ENCODE data around the gene CEP72.
"Not testable (repeated sequence)": the region's sequence is repeated elsewhere in the genome, so short reads cannot be mapped to it uniquely, and the experiment has no call there.

GRCh38 chr5:605090-605489, 7.0 kb upstream of the CEP72 start:
- not testable (repeated sequence) for TF ChIP-seq POLR2A (IDR thresholded peaks at IDR 0.05; ENCODE audit: low read depth, low read length); SREBF2 (IDR thresholded peaks at IDR 0.05; ENCODE audit: low read length); POLR2AphosphoS5 (IDR thresholded peaks at IDR 0.05; ENCODE audit: low read length); HDGF (IDR thresholded peaks at IDR 0.05); NR2C1 (IDR thresholded peaks at IDR 0.05); MAX (IDR thresholded peaks at IDR 0.05; ENCODE audit: low read depth, low read length); ATF2 (IDR thresholded peaks at IDR 0.05; ENCODE audit: low read length); PRDM15 (CRISPR knock-in tag; IDR thresholded peaks at IDR 0.05); CHD4 (IDR thresholded peaks at IDR 0.05)
- TF ChIP-seq, protein P1, sequence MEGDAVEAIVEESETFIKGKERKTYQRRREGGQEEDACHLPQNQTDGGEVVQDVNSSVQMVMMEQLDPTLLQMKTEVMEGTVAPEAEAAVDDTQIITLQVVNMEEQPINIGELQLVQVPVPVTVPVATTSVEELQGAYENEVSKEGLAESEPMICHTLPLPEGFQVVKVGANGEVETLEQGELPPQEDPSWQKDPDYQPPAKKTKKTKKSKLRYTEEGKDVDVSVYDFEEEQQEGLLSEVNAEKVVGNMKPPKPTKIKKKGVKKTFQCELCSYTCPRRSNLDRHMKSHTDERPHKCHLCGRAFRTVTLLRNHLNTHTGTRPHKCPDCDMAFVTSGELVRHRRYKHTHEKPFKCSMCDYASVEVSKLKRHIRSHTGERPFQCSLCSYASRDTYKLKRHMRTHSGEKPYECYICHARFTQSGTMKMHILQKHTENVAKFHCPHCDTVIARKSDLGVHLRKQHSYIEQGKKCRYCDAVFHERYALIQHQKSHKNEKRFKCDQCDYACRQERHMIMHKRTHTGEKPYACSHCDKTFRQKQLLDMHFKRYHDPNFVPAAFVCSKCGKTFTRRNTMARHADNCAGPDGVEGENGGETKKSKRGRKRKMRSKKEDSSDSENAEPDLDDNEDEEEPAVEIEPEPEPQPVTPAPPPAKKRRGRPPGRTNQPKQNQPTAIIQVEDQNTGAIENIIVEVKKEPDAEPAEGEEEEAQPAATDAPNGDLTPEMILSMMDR (IDR thresholded peaks at IDR 0.05 in 2 of 3, conservative IDR thresholded peaks at IDR 0.05 in 1 of 3; ENCODE audit: control insufficient read depth in 2 of 3, extremely low read depth in 1 of 3, insufficient read depth in 1 of 3, low read depth in 3 of 3, low read length in 3 of 3) = not testable (repeated sequence)
- TF ChIP-seq, protein P2, sequence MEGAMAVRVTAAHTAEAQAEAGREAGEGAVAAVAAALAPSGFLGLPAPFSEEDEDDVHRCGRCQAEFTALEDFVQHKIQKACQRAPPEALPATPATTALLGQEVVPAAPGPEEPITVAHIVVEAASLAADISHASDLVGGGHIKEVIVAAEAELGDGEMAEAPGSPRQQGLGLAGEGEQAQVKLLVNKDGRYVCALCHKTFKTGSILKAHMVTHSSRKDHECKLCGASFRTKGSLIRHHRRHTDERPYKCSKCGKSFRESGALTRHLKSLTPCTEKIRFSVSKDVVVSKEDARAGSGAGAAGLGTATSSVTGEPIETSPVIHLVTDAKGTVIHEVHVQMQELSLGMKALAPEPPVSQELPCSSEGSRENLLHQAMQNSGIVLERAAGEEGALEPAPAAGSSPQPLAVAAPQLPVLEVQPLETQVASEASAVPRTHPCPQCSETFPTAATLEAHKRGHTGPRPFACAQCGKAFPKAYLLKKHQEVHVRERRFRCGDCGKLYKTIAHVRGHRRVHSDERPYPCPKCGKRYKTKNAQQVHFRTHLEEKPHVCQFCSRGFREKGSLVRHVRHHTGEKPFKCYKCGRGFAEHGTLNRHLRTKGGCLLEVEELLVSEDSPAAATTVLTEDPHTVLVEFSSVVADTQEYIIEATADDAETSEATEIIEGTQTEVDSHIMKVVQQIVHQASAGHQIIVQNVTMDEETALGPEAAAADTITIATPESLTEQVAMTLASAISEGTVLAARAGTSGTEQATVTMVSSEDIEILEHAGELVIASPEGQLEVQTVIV (IDR thresholded peaks at IDR 0.05; ENCODE audit: borderline replicate concordance, partially characterized antibody) = not testable (repeated sequence)

Measured in GM12878 (cell line).